Measurements from ENCODE around the gene SHC3.

The SHC3 gene

DNA sequence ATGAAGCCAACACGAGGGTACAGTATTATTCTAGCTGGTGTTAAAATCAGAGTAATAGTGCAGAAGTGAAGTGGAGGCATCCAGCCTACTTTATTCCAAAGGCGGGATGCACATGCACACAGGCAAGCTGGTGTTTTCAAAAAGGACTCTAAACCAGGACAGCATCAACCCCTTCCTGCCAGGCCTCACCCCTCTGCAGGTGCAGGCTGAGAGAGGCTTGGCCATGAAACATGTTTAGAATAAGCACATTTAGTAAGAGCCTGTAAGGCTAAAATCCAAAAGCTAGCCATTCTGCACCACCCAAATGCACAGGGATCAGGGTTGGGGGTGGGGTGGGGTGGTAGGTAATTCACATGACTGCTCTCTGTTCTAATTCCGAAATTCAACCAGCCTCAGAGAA is 71.2 kb downstream of the SHC3 start:
- TF ChIP-seq, protein P1, sequence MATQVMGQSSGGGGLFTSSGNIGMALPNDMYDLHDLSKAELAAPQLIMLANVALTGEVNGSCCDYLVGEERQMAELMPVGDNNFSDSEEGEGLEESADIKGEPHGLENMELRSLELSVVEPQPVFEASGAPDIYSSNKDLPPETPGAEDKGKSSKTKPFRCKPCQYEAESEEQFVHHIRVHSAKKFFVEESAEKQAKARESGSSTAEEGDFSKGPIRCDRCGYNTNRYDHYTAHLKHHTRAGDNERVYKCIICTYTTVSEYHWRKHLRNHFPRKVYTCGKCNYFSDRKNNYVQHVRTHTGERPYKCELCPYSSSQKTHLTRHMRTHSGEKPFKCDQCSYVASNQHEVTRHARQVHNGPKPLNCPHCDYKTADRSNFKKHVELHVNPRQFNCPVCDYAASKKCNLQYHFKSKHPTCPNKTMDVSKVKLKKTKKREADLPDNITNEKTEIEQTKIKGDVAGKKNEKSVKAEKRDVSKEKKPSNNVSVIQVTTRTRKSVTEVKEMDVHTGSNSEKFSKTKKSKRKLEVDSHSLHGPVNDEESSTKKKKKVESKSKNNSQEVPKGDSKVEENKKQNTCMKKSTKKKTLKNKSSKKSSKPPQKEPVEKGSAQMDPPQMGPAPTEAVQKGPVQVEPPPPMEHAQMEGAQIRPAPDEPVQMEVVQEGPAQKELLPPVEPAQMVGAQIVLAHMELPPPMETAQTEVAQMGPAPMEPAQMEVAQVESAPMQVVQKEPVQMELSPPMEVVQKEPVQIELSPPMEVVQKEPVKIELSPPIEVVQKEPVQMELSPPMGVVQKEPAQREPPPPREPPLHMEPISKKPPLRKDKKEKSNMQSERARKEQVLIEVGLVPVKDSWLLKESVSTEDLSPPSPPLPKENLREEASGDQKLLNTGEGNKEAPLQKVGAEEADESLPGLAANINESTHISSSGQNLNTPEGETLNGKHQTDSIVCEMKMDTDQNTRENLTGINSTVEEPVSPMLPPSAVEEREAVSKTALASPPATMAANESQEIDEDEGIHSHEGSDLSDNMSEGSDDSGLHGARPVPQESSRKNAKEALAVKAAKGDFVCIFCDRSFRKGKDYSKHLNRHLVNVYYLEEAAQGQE (IDR thresholded peaks at IDR 0.05; ENCODE audit: insufficient read depth in 1 of 2, low read depth in 2 of 2, low read length in 2 of 2), result no peak
- TF ChIP-seq POLR2AphosphoS5 (IDR thresholded peaks at IDR 0.05; ENCODE audit: low read depth, low read length) (no peak), TAF1 (IDR thresholded peaks at IDR 0.05; ENCODE audit: borderline replicate concordance, insufficient read depth, low read length) (no peak), FOXP2 (optimal IDR thresholded peaks at IDR 0.05; ENCODE audit: borderline replicate concordance, extremely low read depth, extremely low read length, insufficient read depth) (no peak), SIN3A (IDR thresholded peaks at IDR 0.05; ENCODE audit: borderline replicate concordance, insufficient read depth, low read length) (no peak)

- TF ChIP-seq POLR2AphosphoS5 (IDR thresholded peaks at IDR 0.05; ENCODE audit: low read depth, low read length) (no peak), FOXP2 (optimal IDR thresholded peaks at IDR 0.05; ENCODE audit: borderline replicate concordance, extremely low read depth, extremely low read length, insufficient read depth) (no peak), SIN3A (IDR thresholded peaks at IDR 0.05; ENCODE audit: borderline replicate concordance, insufficient read depth, low read length) (no peak), TAF1 (IDR thresholded peaks at IDR 0.05; ENCODE audit: borderline replicate concordance, insufficient read depth, low read length) (no peak)
- TF ChIP-seq, protein P1 (IDR thresholded peaks at IDR 0.05; ENCODE audit: insufficient read depth in 1 of 2, low read depth in 2 of 2, low read length in 2 of 2), result no peak
Measured at GRCh38 chr9:89106224-89106851, 72.3 kb downstream of the SHC3 start.

- TF ChIP-seq SIN3A (IDR thresholded peaks at IDR 0.05; ENCODE audit: borderline replicate concordance, insufficient read depth, low read length), result no peak
- TF ChIP-seq TAF1 (IDR thresholded peaks at IDR 0.05; ENCODE audit: borderline replicate concordance, insufficient read depth, low read length), result no peak
- TF ChIP-seq POLR2AphosphoS5 (IDR thresholded peaks at IDR 0.05; ENCODE audit: low read depth, low read length), result no peak
- TF ChIP-seq, protein P1 (IDR thresholded peaks at IDR 0.05; ENCODE audit: insufficient read depth in 1 of 2, low read depth in 2 of 2, low read length in 2 of 2), result no peak
- TF ChIP-seq FOXP2 (optimal IDR thresholded peaks at IDR 0.05; ENCODE audit: borderline replicate concordance, extremely low read depth, extremely low read length, insufficient read depth), result no peak
Measured at GRCh38 chr9:89104821-89105220, 73.8 kb downstream of the SHC3 start.

DNA sequence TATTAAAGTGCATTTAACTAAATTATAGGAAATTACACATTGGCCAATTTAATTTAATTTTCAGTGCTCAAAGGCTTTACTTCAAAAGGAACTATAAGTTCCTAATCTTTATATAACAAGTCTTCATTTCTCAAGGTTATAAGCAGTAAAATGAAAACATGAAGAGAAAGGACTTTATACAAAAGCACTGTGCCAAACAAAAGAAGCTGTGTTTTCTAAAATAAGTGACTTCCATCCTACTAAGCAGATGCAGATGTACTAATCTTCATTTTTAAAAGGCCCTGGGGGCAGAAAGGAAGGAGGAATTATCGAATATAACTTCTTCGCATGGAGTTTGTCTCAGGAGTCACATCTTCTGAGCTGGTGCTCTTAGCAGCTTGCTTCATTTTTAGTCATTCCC is 81.4 kb downstream of the SHC3 start:
- no peak for TF ChIP-seq POLR2AphosphoS5 (IDR thresholded peaks at IDR 0.05; ENCODE audit: low read depth, low read length)
- TF ChIP-seq FOXP2 (optimal IDR thresholded peaks at IDR 0.05; ENCODE audit: borderline replicate concordance, extremely low read depth, extremely low read length, insufficient read depth), result no peak
- TF ChIP-seq TAF1 (IDR thresholded peaks at IDR 0.05; ENCODE audit: borderline replicate concordance, insufficient read depth, low read length), result no peak
- TF ChIP-seq, protein P1 (IDR thresholded peaks at IDR 0.05; ENCODE audit: insufficient read depth in 1 of 2, low read depth in 2 of 2, low read length in 2 of 2), result no peak
- TF ChIP-seq SIN3A (IDR thresholded peaks at IDR 0.05; ENCODE audit: borderline replicate concordance, insufficient read depth, low read length), result no peak
